ENCODE measurements around the gene NHSL1.
A peak's percentile ranks its signal among the peaks of the same experiment; 100 is the strongest.

The NHSL1 gene

DNA sequence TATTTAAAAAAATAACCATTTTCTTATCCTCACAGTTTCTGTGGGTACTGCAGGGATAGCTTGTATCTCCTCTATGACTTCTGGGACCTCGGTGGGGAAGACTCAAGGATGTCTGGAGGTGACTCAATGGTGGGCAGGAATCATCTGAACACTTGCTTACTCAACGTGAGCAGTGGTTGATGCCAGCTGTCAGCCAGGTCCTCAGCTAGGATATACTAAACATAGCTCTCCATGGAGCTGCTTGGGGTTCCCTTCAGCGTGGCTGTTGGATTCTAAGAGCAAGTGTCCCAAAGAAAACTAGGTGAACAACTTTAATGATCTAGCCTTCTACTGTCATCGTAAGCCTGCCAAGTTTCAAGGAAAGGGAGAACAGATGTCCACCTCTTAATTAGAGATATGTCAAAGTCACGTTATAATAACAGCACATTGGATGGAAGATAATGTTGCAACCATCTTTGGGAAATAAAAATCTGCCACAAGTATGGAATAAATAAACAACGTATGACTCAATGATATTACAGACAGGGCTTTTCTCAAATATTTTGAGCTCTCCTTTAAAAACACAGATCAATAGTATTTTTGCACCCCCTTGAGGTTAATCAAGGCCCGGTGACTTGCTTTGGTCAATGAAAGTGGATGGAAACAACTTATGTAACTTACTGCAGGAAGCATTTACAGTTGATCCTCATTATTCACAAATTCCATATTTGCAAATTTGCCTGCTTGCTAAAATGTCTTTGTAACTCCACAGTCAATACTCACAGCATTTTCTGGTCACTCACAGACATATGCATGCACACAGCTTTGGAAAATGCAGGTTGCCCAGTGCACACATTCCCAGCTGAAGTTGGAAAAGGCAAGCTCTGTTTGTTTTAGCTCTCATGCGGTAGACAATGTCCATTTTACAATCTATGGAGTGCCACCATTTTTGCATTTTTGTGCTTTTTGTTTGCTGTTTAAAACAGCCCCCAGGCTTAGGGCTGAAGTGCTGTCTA is 101.9 kb downstream of the NHSL1 start:
- DNase-seq: peak; percentile 4

DNA sequence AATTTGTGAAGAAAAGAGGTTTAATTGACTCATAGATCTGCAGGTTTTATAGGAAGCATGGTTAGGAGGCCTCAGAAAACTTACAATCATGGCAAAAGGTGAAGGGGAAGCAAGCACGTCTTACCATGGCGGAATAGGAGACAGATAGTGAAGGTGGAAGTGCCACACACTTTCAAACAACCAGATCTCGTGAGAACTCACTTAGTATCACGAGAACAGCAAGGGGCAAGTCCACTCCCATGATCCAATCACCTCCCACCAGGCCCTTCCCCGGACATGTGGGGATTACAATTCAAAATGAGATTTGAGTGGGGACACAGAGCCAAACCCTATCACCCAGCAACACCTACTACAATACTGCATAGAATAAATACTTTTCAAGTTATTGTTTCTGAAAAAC is 102.6 kb downstream of the NHSL1 start:
- no peak for DNase-seq

DNA sequence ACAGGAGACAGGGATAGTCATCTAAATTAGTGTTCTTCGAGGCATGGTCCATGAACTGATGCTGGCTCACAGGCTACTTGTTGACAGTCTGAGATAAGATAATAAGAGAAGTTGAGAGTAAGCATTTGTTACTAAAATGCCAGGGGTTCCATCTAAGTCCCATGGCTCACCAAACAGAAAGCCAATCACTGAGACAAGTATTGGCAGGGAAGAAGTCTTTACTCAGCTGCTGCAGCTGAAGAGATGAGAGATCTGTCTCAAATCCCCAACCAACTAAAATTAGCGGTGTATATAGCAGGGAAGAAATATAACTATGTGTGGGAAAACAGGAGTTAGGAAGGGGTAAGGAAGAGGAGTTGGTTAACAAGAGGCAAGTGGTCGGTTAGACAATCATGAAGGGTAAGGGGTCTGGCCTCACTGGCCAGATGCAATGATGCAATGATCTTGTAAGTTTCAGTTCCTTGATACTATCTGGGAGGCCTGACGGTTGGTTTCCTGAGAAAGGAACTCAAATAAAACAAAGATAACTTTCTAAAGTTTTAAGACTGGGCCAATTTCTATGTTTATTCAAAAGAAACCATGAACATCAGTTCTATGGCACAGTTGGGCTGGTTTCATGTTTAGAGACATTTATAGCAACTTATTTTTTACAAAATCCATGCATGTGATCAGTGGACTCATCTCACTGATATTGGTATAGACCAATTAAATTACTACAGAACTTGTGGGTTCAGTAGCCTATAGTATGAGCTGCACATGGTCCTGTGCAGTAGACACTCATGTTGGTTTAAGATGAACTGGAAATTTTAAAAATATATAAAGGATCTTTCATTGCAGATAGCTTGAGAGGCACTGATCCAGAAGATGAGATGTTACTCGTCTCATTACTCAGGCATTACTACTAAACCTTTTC is 105.2 kb downstream of the NHSL1 start:
- DNase-seq: no peak

DNA sequence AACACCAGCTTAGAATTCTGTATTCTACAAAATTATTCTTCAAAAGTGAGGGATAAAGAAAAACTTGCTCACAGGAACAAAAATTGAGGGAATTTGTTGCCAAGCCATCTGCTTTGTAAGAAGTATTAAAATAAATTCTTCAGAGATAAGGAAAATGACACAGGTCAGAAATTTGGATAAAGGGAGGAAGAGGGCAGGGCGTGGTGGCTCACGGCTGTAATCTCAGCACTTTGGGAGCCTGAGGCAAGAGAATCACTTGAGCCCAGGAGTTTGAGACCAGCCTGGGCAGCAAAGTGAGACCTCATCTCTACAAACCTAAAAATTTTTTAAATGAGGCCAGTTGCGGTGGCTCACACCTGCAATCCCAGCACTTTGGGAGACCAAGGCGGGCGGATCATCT is 109.7 kb downstream of the NHSL1 start:
- no peak for DNase-seq

DNA sequence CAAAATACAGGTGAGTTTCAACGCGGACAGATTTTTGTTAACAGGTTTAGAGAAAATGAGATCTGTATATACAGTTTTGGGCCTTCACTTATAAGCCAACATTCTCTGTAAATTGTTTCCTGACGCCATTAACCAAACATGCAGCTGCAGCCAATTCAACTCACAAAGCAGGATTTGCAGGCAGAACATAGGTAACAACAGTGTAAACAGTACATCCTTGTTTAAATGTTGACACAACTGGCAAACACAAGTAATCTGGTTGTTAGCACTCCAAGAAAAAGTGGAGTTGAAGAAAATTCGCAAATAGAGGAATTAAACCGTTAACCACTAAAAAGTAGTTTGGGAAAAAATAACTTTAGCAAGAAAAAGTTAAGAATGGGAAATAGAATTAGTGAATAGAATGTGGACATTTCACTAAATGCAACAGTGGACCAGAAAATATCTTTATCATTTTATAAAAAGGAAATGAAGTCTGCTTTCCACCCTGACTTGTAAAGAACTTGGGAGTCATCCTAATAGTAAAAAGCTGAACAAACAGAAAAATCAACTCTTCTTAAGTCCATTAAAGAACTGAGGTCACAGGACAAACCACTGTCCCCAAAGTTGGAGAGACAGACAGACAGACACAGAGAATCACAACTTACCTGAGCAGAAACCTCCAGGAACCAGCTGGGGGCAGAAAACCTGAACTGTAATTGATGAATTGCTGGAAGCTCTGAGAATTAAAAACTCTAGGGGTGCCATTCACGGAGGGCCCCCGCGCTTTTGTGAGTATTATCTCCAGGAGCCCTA is 111.5 kb downstream of the NHSL1 start:
- no peak for DNase-seq

DNA sequence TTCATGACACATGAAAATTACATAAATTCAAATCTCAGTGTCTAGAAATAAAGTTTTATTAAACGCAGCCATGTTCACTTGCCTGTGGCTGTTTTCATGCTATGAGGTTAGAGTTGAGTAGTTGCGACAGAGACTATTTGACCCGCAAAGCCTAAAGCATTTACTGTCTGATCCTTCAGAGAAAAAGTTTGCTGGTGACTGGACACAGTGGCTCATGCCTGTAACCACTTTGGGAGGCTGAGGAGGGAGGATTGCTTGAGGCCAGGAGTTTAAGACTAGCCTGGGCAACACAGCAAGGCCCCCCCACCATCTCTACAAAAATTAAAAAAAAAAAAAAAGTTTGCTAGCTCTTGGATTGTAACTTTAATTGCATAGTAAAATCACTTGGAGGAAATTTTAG is 112.4 kb downstream of the NHSL1 start:
- DNase-seq: no peak

DNA sequence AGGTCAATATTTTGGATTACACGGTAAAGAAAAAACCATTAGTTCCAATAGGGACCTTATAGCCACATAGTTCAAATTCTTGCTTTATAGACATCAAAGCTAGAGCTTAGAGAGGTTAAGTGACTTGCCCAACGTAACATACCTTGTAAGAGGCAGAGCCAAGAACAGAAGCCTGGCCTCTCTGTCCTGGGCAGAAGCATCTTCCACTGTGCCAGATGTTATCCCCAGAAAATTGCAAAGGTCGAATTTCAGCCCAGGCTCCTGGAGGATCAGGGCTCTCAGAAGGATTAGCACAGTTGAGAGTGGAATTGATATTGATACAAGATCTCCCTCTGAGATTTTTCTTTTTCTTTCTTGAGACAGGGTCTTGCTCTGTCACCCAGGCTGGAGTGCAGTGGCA is 115.5 kb downstream of the NHSL1 start:
- DNase-seq: no peak

DNA sequence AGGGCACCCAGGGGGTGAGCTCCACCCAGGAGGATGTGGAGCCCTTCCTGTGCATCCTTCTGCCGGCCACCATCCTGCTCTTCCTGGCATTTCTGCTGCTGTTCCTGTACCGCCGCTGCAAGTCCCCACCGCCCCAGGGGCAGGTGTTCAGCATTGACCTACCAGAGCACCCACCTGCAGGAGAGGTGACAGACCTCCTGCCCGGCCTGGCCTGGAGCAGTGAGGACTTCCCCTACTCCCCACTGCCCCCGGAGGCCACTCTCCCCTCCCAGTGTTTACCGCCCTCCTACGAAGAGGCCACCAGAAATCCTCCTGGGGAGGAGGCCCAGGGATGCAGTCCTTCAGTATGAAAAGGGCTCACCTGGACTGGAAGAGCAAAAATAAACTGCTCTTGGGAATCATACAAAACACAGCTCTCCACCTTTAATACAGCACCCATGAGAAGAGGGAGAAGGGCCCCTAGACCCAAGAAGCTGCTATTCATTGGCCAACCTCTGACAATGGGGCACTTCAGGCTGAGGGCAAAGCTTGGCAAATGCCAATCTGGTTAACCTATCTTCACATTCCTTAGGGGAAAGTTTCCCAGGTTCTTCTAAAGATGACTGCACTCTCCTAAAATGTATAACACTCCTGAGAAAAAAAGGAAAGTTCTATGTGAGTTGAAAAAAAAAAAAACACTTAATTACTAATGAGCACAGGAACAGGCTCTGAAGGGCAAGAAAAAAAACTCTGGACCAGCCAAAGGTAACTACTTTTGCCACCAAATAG is 116.6 kb downstream of the NHSL1 start:
- DNase-seq: no peak

DNA sequence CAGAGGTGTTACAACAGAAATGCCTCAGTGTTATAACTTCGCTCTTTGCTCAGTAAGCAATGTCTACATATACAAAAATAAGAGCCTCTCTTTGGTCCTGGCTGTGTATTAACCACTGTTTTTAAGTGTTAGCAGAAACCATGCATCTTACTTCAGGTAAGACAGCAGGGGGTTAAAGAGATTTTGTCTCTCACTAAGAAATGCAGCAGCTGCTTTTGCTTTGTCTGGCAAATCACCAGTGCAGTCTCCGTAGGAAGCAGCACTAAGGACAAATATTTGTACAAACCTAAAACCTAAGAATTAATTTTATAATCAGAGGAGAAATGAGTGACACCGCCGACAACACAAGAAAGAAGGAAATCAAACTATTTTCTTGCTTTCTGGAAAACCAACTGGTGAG is 120.8 kb downstream of the NHSL1 start:
- DNase-seq: no peak

DNA sequence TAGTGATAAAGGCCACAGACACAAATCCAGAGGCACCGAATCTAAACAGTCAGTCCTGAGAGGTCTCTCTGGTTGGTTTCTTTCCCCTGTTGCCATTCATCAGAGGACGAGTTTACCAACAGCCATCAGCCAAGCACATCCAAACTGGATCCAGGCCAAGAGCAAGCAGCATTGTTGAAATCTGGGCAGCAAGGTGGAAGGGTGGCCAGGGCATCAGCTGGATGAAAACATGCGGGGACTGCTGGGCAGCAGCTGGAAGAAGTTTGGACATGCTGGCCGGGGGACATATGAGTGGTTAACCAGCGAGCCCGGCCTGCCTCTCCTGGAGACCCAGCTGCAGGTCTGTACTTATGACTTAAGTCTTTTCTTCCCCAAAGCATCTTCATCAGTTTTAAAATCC is 121.5 kb downstream of the NHSL1 start, which contains the start of gene SMIM28:
Gene SMIM28 (plus strand): TSS at position 62 of the 400 bp plus-strand sequence. CDS start 168 bp downstream, at position 230.
- DNase-seq: no peak

DNA sequence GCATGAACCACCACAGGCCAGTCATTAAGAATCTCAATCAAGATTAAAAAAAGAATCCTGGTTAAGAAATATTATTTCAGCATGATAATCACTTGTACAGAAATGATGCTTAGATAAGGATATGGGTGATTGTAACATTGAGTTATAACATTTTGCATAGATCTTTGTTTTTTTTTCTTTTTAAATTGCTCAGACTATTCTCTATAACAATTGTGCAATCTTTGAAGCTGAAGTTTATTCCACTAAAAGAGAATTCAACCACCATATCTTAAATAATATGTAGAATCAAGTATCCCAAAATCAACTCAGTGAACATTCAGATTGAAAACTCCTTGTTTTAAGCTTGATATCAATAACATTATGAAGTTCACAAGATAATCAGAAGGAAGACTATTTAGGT is 122.3 kb downstream of the NHSL1 start:
- DNase-seq: no peak

DNA sequence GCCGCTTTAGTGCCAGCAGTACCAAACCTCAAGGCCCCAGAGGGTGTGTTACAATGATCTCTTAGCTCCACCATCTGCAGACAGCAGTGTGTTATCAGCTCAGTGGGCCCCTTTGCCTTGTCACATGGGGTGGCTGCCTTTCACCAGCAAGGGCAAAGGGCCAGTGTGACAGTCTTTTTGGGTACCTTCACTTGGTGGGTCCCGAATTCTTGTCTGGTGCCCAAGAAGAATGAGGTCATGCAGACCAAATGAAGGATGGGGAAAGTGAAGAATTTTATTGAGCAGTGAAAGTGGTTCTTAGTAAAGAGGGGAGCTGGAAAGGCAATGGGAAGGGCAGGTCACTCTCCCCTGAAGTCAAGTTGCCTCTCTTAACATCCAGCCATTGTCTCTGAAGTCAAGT is 124.5 kb downstream of the NHSL1 start:
- no peak for DNase-seq

DNA sequence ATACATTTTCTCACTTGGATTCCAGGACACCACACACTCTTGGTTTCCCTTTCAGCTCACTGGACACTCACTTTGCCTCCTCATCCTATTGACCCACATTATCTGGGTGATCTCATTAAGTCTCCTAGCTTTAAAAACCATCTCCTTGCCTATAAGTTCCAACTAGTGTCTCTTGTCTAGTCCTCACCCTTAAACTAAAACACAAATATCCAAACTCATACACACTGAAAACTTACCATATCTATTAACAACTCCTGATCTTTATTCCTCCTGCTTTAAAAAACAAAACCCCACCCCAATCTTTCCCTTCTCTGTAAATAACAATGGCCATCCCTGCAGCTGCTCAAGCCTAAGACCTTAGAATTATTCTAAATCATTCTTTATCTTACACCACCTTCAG is 125.1 kb downstream of the NHSL1 start:
- DNase-seq: no peak

DNA sequence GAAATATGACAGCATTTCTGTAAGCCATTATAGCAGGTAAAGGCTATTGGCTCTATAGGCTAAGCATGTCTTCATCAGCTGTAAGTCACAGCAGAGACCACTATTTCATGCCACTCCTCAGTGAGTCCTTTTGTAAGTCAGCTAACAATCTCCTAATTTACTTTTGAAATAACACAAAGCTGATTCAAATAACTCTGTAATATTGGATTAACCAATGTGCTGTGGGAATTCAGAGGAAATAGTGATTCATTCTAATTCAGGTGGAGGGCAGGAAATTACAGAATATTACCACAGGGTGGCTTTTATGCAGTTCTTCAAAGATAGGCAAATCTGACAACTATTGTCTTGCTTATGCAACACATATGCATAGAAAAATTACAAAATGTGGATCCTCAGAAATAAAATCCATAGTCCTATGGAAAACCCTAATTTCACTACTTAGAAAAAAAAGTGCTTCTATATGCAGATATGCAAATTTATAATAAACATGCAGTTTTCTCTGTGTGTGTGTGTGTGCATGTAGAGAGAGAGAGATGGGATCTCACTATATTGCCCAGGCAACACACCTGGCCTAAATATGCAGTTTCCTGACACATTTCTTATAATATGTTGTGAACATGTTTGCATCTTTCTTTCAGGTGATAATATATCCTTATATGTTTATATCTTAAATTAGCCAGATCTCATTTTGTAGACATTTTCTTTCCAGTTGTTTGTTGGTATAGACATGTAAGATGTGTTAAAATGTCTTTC is 126.4 kb downstream of the NHSL1 start:
- no peak for DNase-seq

Measured in NCI-H446 treated with DMSO at 0.1 percent for 48 hours (cell line).